Central memory CD4-positive, alpha-beta T cell (primary cell): ENCODE measurements around the gene MCM3AP.
"Not testable (repeated sequence)": the region's sequence is repeated elsewhere in the genome, so short reads cannot be mapped to it uniquely, and the experiment has no call there.

Experiments
- DNase-seq: peaks from one replicate; pipeline ENCODE4 v3.0.0; 2022

Gene MCM3AP

GRCh38 chr21:46268371-46268770 is 17.0 kb downstream of the MCM3AP start:
- DNase-seq: no peak

GRCh38 chr21:46266946-46267345 is 18.5 kb downstream of the MCM3AP start:
- DNase-seq: no peak

DNA sequence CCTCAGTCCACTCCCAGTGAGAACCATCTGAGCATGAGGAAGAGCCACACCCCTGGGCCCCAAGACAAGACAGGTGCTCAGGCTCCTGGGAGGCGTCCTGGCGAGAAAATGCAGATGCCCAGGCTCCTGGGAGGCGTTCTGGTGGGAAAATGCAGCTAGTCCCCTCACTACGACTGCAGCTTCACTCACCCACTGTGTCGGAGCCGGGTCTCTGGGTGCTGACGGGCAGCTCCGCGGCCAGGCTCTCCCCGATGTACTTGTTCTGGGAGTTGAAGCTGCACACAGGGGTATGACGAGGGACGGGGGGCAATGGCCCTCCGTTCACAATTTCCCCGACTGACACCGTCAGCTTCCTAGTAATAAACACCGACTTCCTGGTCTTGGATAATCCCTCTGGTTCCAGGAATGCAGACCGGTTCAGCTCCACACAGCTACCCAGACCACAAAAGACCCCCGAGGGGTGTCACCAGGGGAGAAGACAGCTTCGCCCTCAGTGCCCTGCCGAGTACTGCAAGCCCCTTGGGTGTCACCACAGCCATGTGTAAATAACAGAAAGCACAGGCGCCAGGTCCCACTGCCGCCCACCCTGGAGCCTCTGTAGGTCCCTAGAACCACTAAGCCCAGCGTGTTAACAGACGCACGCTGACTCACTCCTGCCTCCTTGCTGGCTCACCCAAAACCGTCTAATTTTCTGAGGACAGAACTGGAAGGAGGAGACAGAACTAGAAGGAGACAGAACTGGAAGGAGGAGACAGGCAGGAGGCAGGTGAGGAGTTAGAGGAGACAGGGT is 19.5 kb downstream of the MCM3AP start:
- DNase-seq: no peak

- DNase-seq: no peak
These were observed 20.7 kb downstream of the MCM3AP start for GRCh38 chr21:46264690-46265144.

DNA sequence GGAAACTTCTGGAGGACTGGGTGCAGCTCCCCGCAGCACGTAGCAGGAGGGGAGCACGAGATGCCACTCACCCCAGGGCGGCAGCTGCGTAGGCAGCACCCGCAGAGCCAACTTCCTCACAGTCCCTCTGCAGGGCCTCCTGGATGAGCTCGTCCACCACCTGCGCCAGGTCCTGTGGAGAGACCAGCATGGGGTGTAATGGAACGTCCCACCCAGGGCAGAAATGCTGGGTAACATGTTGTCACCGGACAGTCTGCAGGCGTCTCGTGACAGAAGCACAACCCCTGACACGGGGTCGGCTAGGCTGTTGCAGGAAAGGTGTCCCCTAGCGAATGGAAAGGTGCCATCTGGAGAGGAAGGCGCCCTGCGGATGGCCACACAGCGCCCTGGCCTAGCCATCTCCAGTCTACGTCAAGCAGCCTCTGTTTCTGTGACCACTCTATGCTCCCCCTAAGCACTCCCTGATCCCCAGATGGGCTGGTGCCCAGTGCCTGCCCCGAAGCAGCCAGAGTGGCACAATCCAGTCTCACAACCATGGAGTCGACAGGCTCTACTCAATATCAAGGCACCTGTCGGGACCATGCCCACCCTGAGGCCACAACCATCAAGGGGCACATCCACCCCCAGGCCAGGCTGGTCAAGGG is 21.2 kb downstream of the MCM3AP start:
- no peak for DNase-seq

GRCh38 chr21:46256501-46256994 is 28.9 kb downstream of the MCM3AP start:
- no peak for DNase-seq

- DNase-seq: no peak
These were observed 29.6 kb downstream of the MCM3AP start for GRCh38 chr21:46255758-46256337.

DNA sequence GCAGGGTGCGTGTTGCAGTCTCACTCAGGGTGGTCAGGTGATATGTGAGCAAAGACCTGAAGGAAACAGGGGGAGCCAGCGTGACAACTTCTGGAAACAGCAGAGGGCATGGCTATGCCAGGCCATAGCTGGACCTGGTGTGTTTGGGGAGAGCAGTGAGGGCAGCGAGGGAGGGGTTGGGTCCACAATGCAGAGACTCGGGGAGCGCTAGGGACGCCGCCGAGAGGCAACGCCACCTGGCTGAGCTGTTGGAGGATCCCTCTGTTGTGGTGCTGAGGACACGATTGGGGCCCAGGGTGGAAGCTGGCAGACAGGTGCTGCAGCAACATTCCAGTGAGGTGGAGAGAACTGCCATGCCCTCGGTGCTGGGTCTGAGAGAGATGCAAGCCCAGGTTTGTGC is 30.2 kb downstream of the MCM3AP start:
- DNase-seq: no peak

GRCh38 chr21:46254208-46254975 is 31.0 kb downstream of the MCM3AP start:
- no peak for DNase-seq

GRCh38 chr21:46253610-46254124 is 31.7 kb downstream of the MCM3AP start:
- peak; percentile 53 for DNase-seq

DNA sequence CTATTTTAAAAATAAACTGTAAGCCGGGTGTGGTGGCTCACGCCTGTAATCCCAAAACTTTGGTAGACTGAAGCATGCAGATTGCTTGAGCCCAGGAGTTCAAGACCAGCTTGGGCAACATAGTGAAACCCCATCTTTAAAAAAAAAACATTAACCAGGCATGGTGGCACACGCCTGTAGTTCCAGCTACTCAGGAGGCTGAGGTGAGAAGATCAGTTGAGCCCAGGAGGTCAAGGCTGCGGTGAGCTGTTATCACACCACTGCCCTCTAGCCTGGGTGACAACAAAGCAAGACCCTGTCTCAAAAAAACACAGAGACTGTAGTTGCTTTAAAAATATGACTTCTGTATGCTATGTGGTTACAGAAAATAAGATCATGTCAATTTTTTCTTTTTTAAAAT is 32.6 kb downstream of the MCM3AP start:
- no peak for DNase-seq

- DNase-seq: no peak
These were observed 35.2 kb downstream of the MCM3AP start for GRCh38 chr21:46250146-46250725.

DNA sequence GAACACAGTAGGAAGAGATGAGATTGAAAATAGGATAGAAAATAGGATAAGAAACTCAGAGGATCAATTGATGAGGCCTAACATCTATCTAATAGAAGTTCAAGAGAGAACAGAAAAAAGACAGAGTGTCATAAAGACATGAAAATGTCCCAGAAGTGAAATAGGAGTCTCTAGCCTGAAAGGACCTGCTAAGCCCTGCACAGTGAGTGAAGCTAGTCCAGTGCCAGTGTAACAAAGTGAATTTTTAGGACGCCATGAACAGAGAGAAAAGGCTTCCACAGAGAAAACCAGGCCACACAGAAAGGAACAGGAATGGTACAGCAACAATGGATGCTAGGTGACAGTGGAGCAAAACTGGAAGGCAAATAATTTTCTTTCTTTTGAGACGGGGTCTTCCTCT is 36.6 kb downstream of the MCM3AP start:
- no peak for DNase-seq

DNA sequence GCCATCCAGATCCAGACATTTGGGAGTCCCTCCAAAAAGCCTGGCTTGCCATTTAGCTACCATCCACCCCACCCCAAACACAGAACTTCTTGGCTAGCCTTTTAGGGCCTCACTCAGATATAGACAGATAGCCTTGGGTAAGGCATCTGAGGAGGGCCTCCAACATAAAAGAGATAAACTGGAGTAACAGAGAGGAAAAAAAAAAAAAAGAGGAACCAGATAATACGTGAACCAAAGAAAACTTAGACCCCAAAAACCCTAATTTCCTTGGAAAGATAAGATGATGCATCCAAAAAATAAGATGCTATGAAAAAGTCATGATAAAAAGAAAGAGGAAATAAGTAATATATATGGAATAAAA is 37.0 kb downstream of the MCM3AP start:
- DNase-seq: no peak

DNA sequence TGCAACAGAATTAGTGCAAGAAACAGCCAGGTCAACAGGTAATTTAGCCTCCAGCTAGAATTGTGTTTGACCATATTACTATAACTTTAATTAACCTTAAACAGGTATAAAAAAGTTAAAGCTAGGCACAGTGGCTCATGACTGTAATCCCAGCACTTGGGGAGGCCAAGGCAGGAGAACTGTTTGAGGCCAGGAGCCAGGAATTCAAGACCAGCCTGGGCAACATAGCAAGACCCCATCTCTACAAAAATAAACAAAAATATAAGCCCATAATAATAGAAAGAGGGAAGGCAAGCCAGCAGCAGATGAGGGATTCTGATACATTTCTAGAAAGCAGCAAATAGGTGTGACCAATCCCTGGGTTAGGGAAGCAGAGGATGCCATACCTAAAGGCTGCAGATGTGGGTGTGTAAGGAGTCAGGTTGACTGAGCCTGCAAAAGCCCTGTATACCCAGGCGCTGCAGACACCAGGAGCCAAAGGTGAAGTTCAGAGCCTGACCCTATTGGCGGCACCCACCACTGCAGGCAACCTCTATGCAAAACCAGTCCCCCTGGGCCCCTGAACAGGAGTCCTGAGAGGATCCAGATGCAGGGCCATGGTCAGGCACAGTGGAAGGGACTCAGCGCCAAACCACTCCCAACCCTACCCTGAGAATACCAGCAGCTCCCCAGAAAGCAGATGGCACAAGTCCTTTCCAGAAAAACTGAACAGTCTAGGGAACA is 37.6 kb downstream of the MCM3AP start:
- no peak for DNase-seq

- DNase-seq: no peak
These were observed 39.1 kb downstream of the MCM3AP start for GRCh38 chr21:46246345-46246744.

GRCh38 chr21:46245213-46245915 is 40.0 kb downstream of the MCM3AP start:
- no peak for DNase-seq

DNA sequence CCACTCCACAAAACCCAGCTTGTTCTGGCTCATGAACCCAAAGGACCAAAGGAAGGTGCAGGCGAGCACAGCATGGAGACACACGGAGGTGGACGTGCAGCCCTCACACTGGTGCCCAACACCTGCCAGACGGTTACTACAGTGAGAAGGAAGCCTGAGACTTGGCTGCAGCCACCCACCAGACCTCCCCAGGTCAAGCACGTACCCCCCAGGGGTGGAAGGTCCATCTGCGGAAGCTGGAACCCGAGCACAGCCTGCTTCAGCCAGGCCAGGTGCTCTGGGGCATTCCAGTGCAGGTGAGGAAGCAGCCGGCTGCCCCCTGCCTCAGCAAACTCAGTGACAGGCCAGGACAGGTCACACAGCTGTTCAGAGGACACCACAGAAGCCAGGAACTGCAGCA is 40.8 kb downstream of the MCM3AP start:
- no peak for DNase-seq

DNA sequence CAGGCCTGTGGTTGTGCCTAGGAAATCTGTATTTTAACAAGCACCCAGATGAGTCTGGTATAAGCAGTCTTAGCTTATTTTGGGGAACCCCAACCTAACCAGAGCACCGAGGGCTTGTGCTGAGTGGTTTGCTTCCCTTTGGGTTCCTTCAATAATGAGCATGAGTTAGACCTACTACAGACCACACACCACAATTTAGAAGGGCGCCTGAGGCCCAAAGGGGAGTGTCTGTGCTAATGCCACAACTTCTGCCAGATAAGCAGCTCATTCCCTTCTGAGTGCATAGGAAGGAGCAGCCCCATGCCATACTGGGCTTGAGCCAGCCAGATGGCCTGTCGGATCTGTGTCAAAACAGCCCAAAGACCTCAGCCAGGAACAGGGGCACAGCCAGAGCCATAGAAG is 41.5 kb downstream of the MCM3AP start:
- no peak for DNase-seq

- no peak for DNase-seq
These were observed 42.1 kb downstream of the MCM3AP start for GRCh38 chr21:46243325-46243724.

GRCh38 chr21:46241577-46241976 is 43.8 kb downstream of the MCM3AP start:
- not testable (repeated sequence) for DNase-seq
